Stimulated activated CD8-positive, alpha-beta memory T cell treated with anti-CD3 and anti-CD28 coated beads, Interleukin-7, amount 100 ng/mL, for 24 hours (primary cell): ENCODE results near the gene RABEPK.
"Not testable (repeated sequence)": the region's sequence is repeated elsewhere in the genome, so short reads cannot be mapped to it uniquely, and the experiment has no call there.

Experiments used
- DNase-seq: peaks from one replicate; pipeline ENCODE4 v3.0.0-alpha.2; 2020; ENCODE audit warnings: low read depth

Gene RABEPK

DNA sequence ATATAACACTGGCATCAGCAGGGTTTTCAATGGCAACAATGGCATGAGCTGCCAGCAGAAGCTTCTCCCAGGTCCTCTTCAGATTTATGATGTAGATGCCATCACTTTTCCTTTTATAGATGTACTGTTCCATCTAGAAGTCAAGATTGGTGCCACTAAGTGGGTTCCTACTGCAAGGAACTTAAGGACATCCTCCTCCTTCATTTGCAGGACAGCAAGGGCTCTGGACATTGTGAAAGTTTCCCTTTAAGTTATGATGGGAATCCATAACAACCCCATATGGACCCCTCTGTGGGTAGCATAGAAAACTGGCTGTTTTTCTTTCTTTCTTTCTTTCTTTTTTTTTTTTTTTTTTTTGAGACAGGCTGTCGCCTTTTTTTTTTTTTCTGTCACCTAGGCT, 4.8 kb upstream of the RABEPK start:
- DNase-seq = not testable (repeated sequence)

DNA sequence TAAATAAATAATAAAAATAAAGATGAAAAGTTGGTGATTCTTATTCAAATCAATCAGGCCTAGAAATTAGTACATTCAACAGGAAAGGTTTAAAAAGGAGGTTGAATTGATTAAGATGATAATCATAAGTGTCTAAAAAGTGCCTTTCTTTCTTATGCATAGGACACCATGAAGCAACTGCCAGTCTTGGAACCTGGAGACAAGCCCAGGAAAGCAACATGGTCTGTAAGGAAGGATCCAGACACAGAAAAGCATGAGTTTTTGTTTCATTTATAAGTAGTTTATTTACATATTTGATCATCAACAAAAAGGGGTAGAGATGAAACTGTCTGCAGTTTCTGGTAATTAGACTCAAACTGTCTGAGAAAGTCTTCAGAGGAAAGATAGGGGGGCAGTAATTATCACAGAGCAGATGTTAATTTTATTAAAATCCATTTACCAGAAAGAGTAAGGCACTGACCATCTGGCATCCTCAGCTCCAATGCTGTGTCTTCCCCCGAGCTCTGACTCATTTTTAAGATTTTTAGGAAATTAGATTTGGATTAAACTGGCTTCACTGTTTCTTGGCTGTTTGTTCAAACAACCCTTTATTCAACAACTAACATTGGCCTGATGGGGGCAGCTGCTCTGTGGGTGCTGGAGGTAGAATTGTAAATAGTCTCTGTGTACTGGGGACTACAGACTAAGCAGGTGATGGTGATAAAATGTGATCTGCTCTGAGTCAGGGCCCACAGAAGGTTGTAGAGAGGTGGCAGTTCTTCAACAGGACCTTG, 2.7 kb downstream of the RABEPK start:
- no peak for DNase-seq

DNA sequence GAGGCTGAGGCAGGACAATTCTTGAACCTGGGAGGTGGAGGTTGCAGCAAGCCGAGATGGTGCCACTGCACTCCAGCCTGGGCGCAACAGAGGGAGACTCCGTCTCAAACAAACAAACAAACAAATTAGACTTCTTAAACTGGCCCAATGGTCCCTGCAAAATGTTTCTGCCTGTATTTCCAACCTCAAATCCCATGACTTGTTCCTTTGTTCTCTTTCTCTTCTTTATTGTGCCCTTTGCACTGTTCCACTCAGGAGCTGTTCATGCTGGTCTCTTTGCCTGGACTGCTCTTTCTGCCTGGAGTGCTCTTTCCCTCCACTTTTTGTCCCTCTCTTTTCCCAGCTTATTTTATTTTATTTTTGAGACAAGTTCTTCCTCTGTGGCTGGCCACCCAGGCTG, 4.1 kb downstream of the RABEPK start:
- no peak for DNase-seq

DNA sequence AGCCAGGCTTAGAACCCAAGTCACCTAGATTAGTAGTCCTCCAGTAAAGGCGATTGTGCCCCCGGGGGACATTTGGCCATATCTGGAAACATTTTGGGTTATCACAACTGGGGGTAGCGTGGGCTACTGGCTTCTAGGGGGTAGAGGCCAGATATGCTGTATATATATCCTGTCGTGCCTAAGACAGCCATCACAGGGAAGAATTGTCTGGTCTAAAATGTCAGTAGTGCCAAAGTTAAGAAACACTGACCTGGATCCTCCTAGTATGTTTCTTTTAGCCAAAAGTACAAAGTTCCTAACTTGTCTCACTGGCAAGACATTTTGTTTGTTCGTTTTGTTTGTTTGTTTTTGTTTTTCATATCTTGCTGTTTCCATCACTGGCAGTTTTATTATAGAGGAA, 13.8 kb downstream of the RABEPK start:
- DNase-seq = no peak

DNA sequence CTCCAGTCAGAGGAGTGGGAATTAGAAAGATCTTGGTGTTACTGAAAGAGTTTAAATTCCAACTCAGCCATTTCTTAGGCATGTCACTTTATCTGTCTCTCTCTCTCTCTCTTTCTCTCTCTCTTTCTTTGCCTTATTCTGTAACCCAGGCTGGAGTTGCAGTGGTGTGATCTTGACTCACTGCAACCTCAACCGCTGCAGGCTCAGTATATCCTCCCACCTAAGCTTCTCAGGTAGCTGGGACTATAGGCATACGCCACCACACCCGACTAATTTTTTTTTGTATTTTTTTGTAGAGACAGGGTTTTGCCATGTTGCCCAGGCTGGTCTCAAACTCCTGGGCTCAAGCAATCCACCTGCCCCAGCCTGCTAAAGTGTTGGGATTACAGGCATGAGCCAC, 18.3 kb downstream of the RABEPK start:
- no peak for DNase-seq

DNA sequence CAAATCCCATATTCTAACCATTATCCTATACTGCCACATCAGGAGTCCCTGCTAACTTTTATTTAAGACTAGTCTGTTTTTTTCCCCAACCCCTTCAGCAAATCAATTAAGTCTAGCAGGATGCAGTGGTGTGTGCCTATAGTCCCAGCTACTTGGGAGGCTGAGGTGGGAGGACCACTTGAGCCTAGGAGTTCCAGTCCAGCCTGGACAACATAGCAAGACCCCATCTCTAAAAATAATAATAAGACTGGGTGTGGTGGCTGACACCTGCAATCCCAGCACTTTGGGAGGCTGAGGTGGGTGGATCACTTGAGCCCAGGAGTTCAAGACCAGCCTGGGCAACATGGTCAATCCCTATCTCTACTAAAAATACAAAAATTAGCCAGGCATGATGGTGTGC, 24.5 kb downstream of the RABEPK start:
- not testable (repeated sequence) for DNase-seq

DNA sequence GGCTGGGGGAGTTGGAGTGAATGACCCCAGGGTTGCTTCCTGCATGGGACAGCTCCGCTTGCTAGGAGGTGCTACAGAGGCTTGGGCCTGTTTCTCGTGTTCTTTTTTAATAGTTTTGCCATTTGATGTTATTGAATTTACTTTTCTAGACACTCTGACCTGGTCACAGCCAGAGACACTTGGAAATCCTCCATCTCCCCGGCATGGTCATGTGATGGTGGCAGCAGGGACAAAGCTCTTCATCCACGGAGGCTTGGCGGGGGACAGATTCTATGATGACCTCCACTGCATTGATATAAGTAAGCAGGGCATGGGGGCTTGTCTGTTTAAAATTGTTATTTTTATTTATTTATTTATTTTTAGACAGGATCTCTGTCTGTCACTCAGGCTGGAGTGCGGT, 27.4 kb downstream of the RABEPK start:
- no peak for DNase-seq

DNA sequence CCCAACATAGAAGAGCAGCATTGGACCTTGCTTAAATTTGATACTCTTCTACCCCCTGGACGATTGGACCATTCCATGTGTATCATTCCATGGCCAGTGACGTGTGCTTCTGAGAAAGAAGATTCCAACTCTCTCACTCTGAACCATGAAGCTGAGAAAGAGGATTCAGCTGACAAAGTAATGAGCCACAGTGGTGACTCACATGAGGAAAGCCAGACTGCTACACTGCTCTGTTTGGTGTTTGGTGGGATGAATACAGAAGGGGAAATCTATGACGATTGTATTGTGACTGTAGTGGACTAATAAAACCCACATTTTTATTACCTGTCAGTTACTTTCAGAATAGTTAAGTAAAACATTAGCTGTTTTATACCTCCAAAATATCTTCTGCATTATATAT, 33.3 kb downstream of the RABEPK start:
- no peak for DNase-seq

DNA sequence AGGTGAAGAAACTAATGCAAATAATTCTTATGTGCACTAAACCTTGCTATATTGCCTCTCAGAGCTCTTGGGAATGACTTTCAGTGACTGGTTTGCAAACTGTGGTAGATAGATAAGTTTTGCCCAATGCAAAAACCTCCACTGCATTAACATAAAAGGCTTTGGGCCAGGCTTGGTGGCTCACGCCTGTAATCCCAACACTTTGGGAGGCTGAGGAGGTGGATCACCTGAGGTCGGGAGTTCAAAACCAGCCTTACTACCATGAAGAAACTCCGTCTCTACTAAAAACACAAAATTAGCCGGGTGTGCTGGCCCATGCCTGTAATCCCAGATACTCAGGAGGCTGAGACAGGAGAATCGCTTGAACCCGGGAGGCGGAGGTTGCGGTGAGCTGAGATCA, 33.8 kb downstream of the RABEPK start:
- DNase-seq = not testable (repeated sequence)

DNA sequence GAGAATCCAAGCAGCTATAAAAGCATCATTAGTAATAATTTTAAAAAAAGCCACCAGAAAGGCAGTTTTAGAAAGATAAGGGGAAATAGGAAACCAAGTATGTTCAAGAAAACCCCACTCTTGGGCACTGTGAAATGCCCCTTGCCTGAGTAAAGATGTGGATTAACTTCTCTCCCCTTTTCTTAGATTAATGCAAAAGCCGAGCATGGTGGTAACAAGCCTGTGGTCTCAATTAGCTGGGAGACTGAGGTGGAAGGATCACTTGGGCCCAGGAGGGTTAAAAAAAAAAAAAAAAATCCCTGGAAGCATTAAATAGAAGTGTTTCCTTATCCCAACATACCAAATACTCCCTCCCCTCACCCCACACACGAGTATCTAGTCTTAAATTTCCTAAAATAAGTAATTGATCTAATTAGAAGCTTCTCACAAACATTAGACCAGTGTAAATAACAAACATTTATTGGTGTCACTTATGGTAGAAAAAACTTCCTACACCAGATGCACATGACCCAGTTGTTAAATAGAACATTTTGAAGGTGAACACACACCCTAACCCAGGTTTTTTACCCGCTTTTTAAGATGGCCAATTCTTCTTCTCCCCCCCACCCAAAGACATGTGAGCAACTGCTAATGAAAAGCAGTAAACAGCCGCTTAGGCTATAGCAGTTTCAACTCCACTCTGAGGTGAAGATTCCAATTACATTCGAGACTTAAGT, 35.6 kb downstream of the RABEPK start:
- no peak for DNase-seq

DNA sequence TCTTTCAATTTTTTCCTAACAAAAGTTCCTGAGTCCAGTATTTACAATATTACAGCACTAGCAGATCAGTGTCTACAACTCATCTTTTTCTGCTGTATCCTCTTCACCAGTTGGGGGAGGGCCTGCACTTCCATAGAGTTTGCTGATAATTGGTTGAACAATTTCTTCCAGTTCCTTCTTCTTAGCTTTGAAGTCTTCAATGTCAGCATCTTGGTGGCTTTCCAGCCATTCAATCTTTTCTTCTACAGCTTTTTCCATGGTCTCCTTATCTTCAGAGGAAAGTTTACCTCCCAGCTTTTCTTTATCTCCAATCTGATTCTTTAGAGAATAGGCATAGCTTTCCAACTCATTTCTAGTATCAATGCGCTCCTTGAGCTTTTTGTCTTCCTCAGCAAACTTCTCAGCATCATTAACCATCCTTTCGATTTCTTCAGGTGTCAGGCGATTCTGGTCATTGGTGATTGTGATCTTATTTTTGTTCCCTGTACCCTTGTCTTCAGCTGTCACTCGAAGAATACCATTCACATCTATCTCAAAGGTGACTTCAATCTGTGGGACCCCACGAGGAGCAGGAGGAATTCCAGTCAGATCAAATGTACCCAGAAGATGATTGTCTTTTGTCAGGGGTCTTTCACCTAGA, 36.3 kb downstream of the RABEPK start:
- DNase-seq = not testable (repeated sequence)

DNA sequence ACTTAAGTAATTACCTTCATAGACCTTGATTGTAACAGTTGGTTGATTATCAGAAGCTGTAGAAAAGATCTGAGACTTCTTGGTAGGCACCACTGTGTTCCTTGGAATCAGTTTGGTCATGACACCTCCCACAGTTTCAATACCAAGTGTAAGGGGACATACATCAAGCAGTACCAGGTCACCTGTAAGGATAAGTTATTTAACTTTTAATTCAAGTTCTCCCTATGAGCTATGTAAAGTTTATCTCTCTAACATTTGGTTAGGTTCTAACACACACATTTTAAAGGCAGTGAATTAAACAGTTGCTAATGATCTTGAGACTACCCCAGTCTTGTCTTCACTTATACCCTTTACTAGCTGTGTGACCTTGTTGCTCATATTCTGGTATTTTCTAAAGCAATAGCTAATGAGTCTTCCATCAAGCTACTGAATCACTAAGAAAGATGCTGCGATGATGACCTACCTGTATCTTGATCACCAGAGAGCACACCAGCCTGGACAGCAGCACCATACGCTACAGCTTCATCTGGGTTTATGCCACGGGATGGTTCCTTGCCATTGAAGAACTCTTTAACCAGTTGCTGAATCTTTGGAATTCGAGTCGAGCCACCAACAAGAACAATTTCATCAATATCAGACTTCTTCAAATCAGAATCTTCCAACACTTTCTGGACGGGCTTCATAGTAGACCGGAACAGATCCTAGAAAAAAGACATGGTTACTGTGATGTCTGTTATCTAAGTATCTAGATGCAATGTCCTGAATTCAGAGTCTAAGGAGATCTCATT, 38.0 kb downstream of the RABEPK start:
- no peak for DNase-seq

DNA sequence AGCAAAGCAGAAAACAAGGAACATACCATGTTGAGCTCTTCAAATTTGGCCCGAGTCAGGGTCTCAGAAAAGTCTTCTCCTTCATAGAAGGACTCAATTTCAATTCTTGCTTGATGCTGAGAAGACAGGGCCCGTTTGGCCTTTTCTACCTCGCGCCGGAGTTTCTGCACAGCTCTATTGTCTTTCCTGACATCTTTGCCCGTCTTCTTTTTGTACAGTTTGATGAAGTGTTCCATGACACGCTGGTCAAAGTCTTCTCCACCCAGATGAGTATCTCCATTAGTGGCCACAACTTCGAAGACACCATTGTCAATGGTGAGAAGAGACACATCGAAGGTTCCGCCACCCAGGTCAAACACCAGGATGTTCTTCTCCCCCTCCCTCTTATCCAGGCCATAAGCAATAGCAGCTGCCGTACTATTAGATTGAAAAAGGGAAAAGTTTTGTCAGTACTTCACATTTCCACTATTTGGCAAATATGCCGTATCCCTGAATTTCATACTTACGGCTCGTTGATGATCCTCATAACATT, 38.6 kb downstream of the RABEPK start:
- no peak for DNase-seq

DNA sequence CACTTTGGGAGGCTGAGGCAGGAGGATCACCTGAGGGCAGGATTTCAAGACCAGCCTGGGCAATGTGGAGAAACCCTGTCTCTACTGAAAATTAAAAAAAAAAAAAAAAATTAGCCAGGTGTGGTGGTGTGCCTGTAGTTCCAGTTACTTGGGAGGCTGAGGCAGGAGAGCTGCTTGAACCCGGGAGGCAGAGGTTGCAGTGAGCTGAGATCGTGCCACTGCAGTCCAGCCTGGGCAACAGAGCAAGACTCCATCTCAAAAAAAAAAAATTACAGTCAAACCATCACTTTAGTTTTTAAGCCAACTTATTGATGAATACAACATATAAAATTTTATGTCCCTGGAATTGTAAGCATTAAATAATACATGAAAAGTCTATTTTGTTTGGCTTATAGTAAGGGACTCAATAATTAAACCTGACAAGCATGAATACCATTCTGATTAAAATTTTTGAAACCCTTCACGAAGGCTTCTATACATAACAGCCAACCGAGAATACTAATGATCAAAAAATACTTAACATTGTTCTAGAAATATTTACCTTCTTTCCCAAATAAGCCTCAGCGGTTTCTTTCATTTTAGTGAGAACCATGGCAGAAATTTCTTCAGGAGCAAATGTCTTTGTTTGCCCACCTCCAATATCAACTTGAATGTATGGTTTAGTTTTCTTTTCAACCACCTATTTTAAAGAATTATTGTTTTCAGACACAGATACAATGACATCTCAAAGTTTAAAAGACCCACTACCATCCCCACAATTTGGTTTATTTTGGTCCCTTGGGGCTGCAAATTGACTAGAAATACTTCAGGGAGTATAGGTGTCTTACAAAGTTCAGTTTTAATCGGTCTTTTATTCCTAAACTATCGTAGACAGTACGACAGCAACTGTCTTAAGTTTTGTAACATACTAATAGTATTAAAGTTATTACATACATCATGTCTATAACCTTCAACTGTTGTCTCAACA, 39.6 kb downstream of the RABEPK start:
- DNase-seq = no peak

DNA sequence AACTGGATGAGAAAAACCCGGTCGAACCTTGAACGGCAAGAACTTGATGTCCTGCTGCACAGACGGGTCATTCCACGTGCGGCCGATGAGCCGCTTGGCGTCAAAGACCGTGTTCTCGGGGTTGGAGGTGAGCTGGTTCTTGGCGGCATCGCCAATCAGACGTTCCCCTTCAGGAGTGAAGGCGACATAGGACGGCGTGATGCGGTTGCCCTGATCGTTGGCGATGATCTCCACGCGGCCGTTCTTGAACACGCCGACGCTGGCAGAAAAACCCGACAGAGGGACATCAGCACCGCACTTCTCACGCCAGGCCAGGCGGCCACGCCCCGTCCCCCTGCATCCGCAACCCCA, 40.3 kb downstream of the RABEPK start:
- DNase-seq = peak; percentile 20

DNA sequence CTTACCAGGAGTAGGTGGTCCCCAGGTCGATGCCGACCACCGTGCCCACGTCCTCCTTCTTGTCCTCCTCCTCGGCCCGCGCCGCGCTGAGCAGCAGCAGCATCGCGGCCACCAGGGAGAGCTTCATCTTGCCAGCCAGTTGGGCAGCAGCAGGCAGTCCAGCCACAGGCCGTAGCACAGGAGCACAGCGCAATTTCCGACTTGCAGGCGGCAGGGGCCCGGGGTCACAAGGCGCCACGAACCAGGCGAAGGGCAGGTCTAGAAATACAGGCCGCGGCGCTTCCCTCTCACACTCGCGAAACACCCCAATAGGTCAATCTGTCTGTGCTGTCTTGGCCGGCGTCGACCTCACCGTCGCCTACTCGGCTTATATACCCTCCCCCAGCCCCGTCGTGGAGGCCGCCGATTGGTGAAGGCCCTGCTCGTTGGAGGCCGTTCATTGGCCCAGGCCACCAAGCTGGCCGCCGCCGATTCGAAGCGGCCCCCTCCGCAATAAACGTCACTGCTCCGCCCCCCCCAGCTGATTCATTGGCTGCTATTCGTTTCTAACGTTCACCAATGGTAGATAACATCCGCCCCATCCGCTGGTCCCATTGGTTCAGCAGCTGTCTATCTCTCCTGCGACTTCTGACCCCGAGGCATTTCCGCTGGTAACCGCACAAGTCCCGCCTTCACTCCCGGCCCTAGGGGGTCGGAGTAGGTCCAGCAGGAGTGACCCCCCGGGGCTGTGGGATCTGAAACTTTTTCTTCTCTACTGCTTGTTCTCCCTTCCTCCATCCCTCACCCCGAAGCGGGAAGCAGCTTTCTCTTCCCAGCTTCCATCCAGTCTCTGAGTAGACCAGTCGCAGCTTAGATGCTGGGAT, 40.9 kb downstream of the RABEPK start, which contains the start of gene HSPA5:
HSPA5 (minus strand) TSS at position 344 of the 863 bp plus-strand sequence; CDS start at position 127, 217 bp downstream.
- DNase-seq = peak; percentile 100

DNA sequence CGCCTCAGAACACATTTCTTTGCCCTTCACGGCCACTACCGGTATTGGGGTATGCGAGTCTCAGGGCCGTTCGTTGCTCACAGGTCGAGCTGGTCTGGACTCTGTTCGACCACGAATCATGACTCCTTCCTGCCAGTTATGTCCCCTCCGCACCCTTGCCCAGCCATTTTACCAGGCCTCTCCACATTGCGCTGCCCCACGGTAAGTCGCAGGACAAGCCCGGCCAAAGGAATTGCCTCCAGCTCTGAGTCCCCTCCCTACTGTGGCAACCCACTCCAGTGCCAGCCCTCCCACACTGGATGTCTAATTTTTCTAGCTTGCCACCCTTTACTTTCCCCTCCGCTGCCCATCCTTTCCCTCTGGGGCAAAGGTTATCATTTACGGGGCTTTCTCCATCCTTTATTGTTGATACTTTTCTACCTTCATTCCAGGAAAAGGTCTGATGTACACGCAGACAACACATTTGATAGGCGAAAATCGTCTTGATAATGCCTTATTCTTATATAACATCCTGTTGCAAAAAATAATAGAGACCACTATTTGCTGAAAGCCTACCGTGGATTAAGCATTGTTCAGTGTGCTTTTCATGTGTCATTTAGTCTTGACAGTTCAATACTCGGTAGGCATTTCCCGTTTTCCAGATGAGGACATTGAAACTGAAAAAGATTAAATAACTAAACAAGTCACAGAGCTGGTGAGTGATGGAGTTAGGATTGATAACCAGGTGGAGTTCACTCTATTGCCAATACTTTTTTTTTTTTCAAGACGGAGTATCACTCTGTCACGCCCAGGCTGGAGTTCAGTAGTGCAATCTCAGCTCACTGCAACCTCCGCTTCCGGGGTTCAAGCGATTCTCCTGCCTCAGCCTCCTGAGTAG, 41.8 kb downstream of the RABEPK start:
- DNase-seq = no peak

DNA sequence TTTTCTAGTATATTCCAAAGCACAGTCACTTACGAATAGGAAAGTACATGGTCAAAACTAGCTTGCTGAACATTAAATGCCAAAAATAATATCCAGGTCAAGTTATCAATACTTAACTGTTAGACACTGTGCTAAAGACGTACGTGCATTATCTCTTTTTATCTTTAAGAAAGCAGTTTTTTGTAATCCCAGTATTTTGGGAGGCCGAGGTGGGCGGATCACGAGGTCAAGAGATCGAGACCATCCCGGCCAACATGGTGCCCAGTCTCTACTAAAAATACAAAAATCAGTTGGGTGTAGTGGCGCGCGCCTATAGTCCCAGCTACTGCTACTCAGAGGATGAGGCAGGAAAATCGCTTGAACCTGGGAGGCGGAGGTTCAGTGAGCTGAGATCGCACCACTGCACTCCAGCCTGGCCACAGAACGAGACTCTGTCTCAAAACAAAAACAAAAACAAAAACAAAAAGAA, 43.5 kb downstream of the RABEPK start:
- no peak for DNase-seq

DNA sequence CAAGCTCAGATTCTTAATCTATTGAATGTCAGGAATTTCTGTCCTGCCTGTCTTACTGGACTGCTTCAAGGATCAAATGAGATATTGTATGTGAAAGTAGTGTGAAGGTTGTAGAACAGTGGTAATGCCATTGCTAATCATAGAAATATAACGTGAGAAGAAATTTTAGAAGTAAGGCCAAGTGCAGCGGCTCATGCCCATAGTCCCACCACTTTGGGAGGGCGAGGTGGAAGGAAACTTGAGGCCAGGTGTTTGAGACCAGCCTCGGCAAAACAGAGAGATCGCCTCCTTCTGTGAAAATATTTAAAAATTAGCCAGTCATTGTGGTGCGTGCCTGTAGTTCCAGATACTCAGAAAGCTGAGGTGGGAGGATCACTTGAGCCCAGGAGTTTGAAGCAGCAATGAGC, 45.9 kb downstream of the RABEPK start:
- no peak for DNase-seq
